ENCODE data around the gene NYAP1. TPM values are rescaled to one million over a fixed set of nuclear protein-coding genes. Genes with fewer than 3 reads are reported as not detected.

The NYAP1 gene
- total and polyA plus RNA-seq, 2 of the 8 experiments (the other 6 are each of a cell fraction or from before 2014, with no cell fraction given) = 1.9 to 4.6 TPM

- no peaks in the 10 kb centered on the region for H3K9me3 ChIP-seq (ENCODE audit: insufficient read depth in 2 of 2, low read depth in 1 of 2, low read length in 1 of 2)
- H3K14ac ChIP-seq (ENCODE audit: insufficient read length) = no peak overlapping the region
- CTCF ChIA-PET (ENCODE audit: partially characterized antibody) = interaction anchor here (0.7 to 8.3 kb wide), 6 partner anchors 8 to 406 kb away, joined by 3 to 70 read pairs (median 6); partner anchors contain the start of genes PPP1R35 and SPACDR
- no peak overlapping the region for H3K4me2 ChIP-seq (ENCODE audit: insufficient read depth in 1 of 2, low read depth in 2 of 2, low read length in 2 of 2)
- peaks cover 0 to 5% (median 2%) of the 10 kb centered on the region in 4 experiments; a peak in 3 of 7 replicates for H3K4me1 ChIP-seq (replicated peaks in 1 of 4; ENCODE audit: control insufficient read depth in 3 of 4, insufficient read depth in 4 of 4, low read length in 3 of 4)
- H3K79me1 ChIP-seq (ENCODE audit: low read depth, low read length) = no peaks in the 10 kb centered on the region
- no peak overlapping the region for H3K4ac ChIP-seq (replicated peaks; ENCODE audit: insufficient read length, low read depth, low read length)
- H4K91ac ChIP-seq (replicated peaks; ENCODE audit: insufficient read length, low read length) = no peak overlapping the region
- no peak overlapping the region for H2BK5ac ChIP-seq (ENCODE audit: low read depth, low read length)
- no peak overlapping the region for H2BK120ac ChIP-seq (replicated peaks; ENCODE audit: low read depth, low read length)
- no peak overlapping the region for H4K5ac ChIP-seq (ENCODE audit: insufficient read length, low read depth, low read length)
- TF ChIP-seq NANOG (IDR thresholded peaks at IDR 0.05; ENCODE audit: insufficient read depth, low read depth, low read length, poor library complexity, severe bottlenecking) (no peak), NRF1 (IDR thresholded peaks at IDR 0.05; ENCODE audit: low read depth, low read length) (no peak), YY1 (IDR thresholded peaks at IDR 0.05; ENCODE audit: low read depth, low read length) (no peak), SIN3A (conservative IDR thresholded peaks at IDR 0.05 in 1 of 2, IDR thresholded peaks at IDR 0.05 in 1 of 2; ENCODE audit: low read depth in 1 of 2, low read length in 2 of 2) (no peak), SAP30 (IDR thresholded peaks at IDR 0.05; ENCODE audit: insufficient read depth, insufficient replicate concordance, low read length) (no peak), POU5F1 (IDR thresholded peaks at IDR 0.05; ENCODE audit: low read depth, low read length) (no peak), CBX5 (IDR thresholded peaks at IDR 0.05; ENCODE audit: low read depth, low read length) (no peak)
- no peak overlapping the region; the same call in 1 of the 2 replicates for H4K8ac ChIP-seq (ENCODE audit: extremely low read depth, insufficient read depth, low read length)
- no peak overlapping the region for H2BK12ac ChIP-seq (ENCODE audit: low read depth, low read length)
- H2AFZ ChIP-seq (ENCODE audit: low read length) = no peak overlapping the region
- no peaks in the 10 kb centered on the region for H4K20me1 ChIP-seq (replicated peaks in 1 of 2; ENCODE audit: control insufficient read depth in 1 of 2, insufficient read depth in 2 of 2, low read length in 2 of 2)
- H3K23ac ChIP-seq (ENCODE audit: insufficient read length) = no peak overlapping the region
- no peaks in the 10 kb centered on the region for H3K36me3 ChIP-seq (ENCODE audit: control insufficient read depth in 2 of 4, insufficient read depth in 4 of 4, low read length in 3 of 4)
- H2BK15ac ChIP-seq (ENCODE audit: low read length) = no peak overlapping the region
- H3K23me2 ChIP-seq (ENCODE audit: low read depth, low read length) = no peaks in the 10 kb centered on the region
- no peak overlapping the region; the same call in 1 of the 2 replicates for H2AK5ac ChIP-seq (ENCODE audit: low read depth, low read length)
- no peak overlapping the region for H3K56ac ChIP-seq (replicated peaks; ENCODE audit: insufficient read length, low read depth, low read length)
- no peak overlapping the region for H3K27ac ChIP-seq (ENCODE audit: low read depth, low read length)
- H3K4me3 ChIP-seq (ENCODE audit: extremely low read depth in 1 of 4, insufficient read depth in 2 of 4, low read depth in 3 of 4, low read length in 4 of 4) = no peak overlapping the region
- H3K9ac ChIP-seq (replicated peaks in 1 of 4; ENCODE audit: extremely low read depth in 1 of 4, low read depth in 3 of 4, low read length in 3 of 4) = no peak overlapping the region
- no peak for FAIRE-seq
- WGBS, 2 experiments (ENCODE audit: extremely low coverage in 1 of 2, insufficient coverage in 1 of 2, insufficient read length in 1 of 2, insufficient replicate concordance in 2 of 2, low coverage in 1 of 2, low lambda C conversion rate in 2 of 2, missing lambda C conversion rate in 1 of 2) = 97% methylated on average over 12 of the region's 13 CpGs; no CpG with 5 or more reads in 1 of the 2 experiments
- POLR2A ChIA-PET (ENCODE audit: partially characterized antibody) = interaction anchor here (7.4 to 8.2 kb wide), 2 partner anchors 14 to 20 kb away, joined by 55 to 81 read pairs; partner anchors contain the start of genes MEPCE, PPP1R35 and ZCWPW1
- no peak for DNase-seq (ENCODE audit: low read depth in 1 of 2, low spot score in 2 of 2)
- no peaks in the 10 kb centered on the region for H3K79me2 ChIP-seq (ENCODE audit: control insufficient read depth in 1 of 2, insufficient read depth in 2 of 2, low read length in 2 of 2)
- no peak overlapping the region for H3K18ac ChIP-seq (ENCODE audit: extremely low read depth, low read length)
- H3K27me3 ChIP-seq (replicated peaks in 1 of 4; ENCODE audit: control insufficient read depth in 3 of 4, extremely low read depth in 1 of 4, insufficient read depth in 3 of 4, low read length in 3 of 4) = no peaks in the 10 kb centered on the region
- no peak overlapping the region for H2BK20ac ChIP-seq (ENCODE audit: low read length)
Measured at GRCh38 chr7:100449190-100449795, 34.4 kb upstream of the NYAP1 start.

All from H1 (cell line).